HCEC 1CT (cell line): Measurements from ENCODE around the gene TRMT112.

ENCODE experiments used
- DNase-seq: peaks from one replicate; pipeline ENCODE4 v3.0.0-alpha.2; 2017

Gene TRMT112

DNA sequence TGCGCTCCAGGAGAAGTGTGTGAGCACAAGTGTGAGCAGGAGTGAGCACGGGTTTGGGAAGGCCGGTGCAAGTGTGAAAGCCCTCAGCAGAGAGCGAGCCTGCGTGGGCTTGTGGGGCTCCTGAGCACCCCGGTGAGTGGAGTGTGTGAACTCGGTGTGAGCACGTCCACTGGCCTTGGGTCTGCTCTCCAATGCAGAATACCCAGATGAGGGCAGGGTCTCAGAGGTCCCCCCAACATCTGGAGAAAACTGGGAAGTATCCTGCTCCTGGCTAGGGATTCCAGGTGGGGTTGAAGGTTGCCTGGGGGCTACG, 10.8 kb downstream of the TRMT112 start:
- no peak for DNase-seq

GRCh38 chr11:64305691-64306562, 11.4 kb downstream of the TRMT112 start:
- DNase-seq = peak; percentile 46

DNA sequence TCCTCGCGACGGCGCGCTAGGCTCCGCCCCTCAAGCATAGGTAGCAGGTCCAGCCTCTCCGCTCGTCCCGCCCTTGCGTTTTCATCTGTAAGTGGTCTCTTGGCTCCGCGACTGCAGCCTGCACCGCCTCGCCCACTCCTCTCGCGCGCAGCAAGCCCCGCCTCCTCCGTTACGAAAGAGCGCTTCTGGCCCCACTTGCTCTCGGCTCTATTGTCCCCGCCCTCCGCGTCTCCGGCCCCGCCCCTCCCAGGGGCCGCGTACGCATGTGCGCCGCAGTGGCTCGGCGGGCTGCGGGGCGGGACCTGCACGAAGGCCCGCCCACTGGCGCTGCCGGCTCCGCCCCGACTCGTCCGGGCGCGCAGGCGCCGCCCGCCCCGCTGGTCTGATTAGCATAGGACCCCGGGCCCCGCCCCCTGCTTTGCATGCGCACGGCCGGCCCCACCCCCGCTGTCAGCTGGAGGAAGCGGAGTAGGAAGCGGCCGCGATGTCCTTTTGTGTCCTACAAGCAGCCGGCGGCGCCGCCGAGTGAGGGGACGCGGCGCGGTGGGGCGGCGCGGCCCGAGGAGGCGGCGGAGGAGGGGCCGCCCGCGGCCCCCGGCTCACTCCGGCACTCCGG, 12.2 kb downstream of the TRMT112 start, which contains the start of gene ESRRA:
ESRRA (plus strand) TSS at position 450 of the 616 bp plus-strand sequence. CDS start 1,656 bp downstream, outside the sequence.
- DNase-seq = peak; percentile 97

DNA sequence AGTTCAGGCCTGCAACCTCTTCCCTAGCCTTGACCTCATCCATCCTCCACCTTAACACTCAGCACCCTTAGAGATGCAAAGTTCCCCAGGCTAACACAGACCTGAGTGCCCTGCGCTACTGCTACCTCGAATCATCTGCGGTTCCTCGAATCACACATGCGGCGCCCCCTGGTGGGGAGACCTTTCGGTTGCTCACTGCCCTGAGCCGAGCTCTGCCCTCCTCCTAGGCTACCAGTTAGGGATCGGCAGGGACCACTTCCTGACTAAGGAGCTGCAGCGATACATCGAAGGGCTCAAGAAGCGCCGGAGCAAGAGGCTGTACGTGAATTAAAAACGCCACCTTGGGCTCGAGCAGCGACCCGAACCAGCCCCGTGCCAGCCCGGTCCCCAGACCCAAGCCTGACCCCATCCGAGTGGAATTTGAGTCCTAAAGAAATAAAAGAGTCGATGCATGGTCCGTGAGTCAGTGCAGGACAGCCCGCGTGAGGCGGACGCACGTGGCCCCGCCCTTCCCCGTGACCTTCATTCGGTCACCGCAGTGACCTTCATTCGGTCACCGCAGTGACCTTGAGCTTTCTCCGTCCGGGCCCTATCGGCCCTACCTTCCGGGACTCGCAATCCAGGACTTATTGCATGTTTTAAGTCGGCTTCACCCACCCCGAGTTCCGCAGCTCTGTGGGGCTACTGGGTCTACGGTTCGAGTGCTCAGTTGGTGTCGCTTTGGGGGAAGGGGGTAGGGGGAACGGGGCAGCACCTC, 12.9 kb downstream of the TRMT112 start:
- DNase-seq = peak; percentile 89

- DNase-seq = no peak
Observed at GRCh38 chr11:64304032-64304315, 13.4 kb downstream of the TRMT112 start.

DNA sequence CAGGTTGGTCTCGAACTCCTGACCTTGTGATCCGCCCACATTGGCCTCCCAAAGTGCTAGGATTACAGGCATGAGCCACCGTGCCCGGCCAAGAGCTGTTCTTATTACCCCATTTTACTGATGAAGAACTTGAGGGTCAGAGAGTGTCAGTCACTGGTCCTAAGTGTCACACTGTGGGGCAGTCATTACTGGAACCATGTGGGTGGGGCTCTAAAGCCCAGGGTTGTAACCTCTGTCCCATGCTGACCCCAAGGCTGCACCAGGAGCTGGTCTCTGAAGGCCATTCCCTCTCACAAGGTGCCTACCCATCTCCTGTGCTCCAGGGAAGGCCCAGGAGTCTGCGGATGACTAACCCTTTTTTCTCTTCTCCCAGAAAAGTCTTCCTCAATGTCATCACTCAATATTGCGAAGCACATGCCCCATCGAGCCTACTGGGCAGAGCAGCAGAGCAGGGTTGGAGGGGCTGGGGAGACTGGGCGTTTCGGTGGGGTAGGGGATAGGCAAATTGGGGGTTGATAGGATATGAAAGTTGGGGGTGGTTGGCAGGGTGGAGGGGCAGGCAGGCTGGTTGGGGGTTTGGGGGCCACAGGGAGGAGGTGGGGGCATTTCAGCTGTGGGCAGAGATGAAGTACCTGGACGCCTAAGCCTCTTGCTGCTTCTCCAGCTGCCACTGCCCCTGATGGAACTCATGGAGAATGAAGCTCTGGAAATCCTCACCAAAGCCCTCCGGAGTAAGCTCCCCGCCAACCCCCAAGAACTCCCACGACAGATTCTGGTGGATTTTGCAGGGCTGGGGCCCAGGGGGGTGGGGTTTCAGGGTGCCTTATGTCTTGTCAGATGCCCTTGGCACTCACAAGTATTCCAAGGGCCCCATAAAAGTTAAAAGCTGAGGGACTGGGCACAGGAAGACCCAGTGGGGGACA, 14.0 kb downstream of the TRMT112 start:
- DNase-seq = no peak

- no peak for DNase-seq
Observed at GRCh38 chr11:64299847-64300648, 17.3 kb downstream of the TRMT112 start, which contains the start of gene CATSPERZ. TSS of gene CATSPERZ (plus strand) at chr11:64300358. CDS start at chr11:64300411, 53 bp downstream.

DNA sequence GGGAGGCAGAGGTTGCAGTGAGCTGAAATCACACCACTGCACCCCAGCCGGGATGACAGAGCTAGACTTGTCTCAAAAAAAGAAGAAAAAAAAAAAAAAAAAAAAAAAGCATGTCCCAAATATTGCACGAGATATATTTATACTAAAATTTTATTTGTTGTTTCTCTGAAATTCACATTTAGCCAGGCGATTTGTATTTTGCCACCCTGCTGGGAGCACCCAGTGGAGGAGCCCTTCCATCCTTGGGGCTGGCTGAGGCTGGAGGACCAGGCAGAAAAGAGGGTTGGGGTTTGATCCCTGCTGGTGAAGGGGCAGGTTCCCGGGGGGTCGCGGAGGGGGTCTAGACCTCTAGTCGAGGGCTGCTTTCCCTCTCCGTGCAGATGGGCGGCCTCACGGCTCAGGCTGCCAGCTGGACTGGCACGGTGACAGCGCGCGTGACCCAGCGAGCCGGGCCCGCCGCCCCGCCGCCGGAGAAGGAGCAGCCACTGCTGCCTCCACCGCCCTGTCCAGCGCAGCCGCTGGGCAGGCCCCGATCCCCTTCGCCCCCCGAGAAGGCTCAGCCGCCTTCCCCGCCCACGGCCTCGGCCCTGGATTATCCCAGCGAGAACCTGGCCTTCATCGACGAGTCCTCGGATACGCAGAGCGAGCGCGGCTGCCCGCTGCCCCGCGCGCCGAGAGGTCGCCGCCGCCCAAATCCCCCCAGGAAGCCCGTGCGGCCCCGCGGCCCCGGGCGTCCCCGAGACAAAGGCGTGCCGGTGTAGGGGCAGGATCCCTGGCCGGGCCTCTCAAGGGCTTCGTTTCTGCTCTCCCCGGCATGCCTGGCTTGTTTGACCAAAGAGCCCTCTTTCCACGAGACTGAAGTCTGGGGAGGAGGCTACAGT, 18.2 kb downstream of the TRMT112 start:
- no peak for DNase-seq

DNA sequence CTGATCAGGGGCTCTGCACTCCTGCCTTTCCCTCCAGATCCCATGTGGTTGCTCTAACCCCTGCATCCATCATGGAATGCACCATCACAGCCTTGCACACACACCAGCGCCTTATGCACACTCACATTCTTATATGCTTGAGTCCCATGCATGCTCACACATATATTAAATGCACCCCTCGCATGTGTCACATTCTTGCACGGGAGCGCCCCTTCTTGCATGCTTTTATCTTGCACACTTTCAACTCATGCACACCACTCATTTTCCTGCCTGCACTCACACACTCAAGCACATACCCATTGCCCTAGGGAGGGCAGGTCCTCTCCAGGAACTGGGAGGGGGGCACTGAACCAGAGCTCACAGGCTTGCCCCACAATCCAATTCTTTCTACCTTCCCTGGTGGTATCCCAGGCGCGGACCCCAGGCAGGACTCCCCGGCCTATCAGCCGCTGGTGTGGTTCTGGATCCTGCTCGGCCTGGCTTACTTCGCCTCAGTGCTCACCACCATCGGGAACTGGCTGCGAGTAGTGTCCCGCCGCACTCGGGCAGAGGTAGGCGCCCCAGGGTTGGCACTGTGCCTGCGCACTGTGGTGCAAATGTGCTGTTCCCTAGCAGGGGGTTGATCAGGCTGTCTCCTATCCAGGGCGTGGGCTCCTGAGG, 19.5 kb downstream of the TRMT112 start:
- no peak for DNase-seq

- DNase-seq = no peak
Observed at GRCh38 chr11:64296830-64297698, 20.3 kb downstream of the TRMT112 start.

- DNase-seq = no peak
Observed at GRCh38 chr11:64296236-64296635, 21.1 kb downstream of the TRMT112 start.

DNA sequence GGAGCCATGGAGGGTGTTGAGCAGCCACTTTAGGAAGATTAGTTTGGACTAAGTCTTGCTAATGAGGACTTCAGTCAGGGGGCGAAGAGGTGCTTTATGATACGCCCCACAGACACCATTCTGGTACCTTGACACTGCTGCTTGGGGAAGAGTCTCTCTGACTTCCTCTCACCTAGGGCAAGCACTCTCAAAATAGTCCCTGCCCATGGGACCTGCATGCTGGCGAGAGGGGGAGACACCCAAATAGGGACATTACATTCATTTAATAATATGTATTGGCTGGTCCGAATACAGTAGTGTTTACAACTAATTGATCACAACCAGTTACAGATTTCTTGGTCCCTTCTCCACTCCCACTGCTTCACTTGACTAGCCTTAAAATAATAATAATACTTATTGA, 21.6 kb downstream of the TRMT112 start:
- no peak for DNase-seq

DNA sequence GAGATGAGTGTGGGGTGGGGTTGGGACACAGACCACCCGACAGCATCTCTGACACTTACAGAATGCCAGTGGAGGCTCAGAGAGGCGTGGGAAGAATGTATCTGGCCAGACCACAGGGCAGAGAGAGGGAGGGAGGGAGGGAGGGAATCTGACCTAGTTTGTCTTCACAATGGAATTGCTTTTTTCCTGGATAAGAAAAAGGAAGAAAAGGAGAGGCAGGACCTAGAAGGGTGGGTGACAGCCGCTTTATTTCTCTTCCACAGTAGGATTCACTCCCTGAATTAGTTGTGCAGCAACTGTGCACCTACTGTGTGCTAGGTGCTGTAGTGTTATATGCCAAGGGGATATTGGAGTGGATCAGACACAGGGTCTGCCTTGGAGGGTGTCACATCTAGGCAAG, 22.6 kb downstream of the TRMT112 start:
- DNase-seq = no peak

GRCh38 chr11:64292460-64293254, 24.7 kb downstream of the TRMT112 start:
- no peak for DNase-seq

- DNase-seq = no peak
Observed at GRCh38 chr11:64291752-64292459, 25.5 kb downstream of the TRMT112 start.

DNA sequence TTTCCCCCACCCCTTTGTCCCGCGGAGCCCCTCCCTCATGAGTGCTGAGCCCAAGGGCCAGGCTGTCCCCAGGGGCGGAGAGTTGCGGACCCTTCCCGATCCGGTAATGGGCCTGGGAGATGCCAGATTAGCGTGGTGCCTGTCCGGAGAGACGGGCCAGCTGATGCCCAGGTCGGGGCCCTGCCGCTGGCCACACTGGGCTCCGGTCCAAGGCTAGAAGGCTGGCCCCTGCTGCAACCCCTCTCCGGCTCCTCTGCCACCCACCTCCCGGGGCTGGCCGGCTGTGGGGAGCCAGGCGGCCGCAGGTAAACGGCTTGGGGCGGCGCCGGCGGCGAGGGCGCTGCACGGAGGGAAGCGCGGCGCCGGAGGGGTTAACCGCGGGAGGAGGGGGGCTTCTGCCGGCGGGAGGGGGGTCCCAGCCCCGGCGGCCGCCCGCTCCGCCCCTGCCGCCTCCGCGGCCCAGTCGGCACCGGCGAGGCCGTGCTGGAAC, 26.1 kb downstream of the TRMT112 start, which contains the start of gene KCNK4:
KCNK4 (plus strand) TSS at position 41 of the 490 bp plus-strand sequence. CDS start 1,717 bp downstream, outside the sequence.
- no peak for DNase-seq
